Parathyroid adenoma (tissue), 2 donors: Measurements from ENCODE around the gene MIR17HG.

Experiments
- H2AFZ ChIP-seq: fragments of 300-600 bp; sonication (generic); one replicate; pipeline ENCODE4 v1.7.0; 2017; ENCODE audit warnings: antibody characterized with exemption, mild to moderate bottlenecking
- H3K27ac ChIP-seq: fragments of 300-600 bp; sonication (generic); one replicate; pipeline ENCODE4 v1.7.0; 2017
- H3K27me3 ChIP-seq: fragments of 300-600 bp; sonication (generic); one replicate; pipeline ENCODE4 v1.7.0; 2017; ENCODE audit warnings: low read length; ENCODE audit not compliant: control insufficient read depth, insufficient read depth
- H3K36me3 ChIP-seq: fragments of 300-600 bp; sonication (generic); one replicate; pipeline ENCODE4 v1.7.0; 2017; ENCODE audit warnings: low read length; ENCODE audit not compliant: control insufficient read depth, insufficient read depth
- H3K4me1 ChIP-seq: fragments of 300-600 bp; sonication (generic); one replicate; pipeline ENCODE4 v1.7.0; 2017; ENCODE audit warnings: control low read depth
- H3K4me2 ChIP-seq: fragments of 300-600 bp; sonication (generic); one replicate; pipeline ENCODE4 v1.7.0; 2017; ENCODE audit warnings: low read length
- H3K4me3 ChIP-seq: fragments of 300-600 bp; sonication (generic); one replicate; pipeline ENCODE4 v1.7.0; 2017; ENCODE audit warnings: low read depth, low read length
- H3K79me2 ChIP-seq: fragments of 300-600 bp; sonication (generic); one replicate; pipeline ENCODE4 v1.7.0; 2017; ENCODE audit warnings: control low read depth
- H3K9ac ChIP-seq: fragments of 300-600 bp; sonication (generic); one replicate; pipeline ENCODE4 v1.7.0; 2017; ENCODE audit warnings: mild to moderate bottlenecking
- H3K9me3 ChIP-seq: fragments of 300-600 bp; sonication (generic); one replicate; pipeline ENCODE4 v1.7.0; 2017; ENCODE audit warnings: low read length; ENCODE audit not compliant: control insufficient read depth
- TF ChIP-seq, protein P1 (sequence below): fragments of 300-600 bp; sonication (generic); IDR thresholded peaks from one replicate; pipeline ENCODE4 v1.7.0; 2017; ENCODE audit warnings: antibody characterized with exemption, mild to moderate bottlenecking
- donor health status: primary hyperparathyroidism.

MIR17HG gene

DNA sequence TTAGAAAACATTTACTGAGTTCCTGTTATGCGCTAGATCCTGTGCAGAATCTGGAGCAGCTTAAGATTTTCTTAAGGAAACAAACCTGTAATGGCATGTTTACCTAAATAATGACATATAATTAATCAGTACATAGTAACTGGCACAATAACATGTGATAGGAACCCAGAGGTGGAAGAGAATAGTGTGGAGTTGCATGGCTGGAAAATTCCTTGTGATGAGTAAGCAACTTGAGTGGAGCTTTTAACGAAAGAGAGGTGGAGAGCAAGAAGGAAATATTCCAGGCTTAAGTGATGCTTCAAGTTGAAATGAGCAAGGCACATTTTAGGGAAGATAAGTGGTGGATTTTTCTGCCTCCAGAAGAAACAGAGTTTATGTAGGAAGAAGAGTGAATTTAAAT is 41.7 kb downstream of the MIR17HG start:
- Histone ChIP-seq H3K79me2 (no peaks in the 10 kb centered on the region), H3K9me3 (no peaks in the 10 kb centered on the region), H3K4me3 (no peak overlapping the region), H3K4me2 (no peak overlapping the region), H3K36me3 (no peaks in the 10 kb centered on the region), H3K27ac (no peak overlapping the region), H3K4me1 (no peaks in the 10 kb centered on the region), H2AFZ (no peak overlapping the region), H3K27me3 (no peaks in the 10 kb centered on the region), H3K9ac (no peak overlapping the region)
- TF ChIP-seq, protein P1, sequence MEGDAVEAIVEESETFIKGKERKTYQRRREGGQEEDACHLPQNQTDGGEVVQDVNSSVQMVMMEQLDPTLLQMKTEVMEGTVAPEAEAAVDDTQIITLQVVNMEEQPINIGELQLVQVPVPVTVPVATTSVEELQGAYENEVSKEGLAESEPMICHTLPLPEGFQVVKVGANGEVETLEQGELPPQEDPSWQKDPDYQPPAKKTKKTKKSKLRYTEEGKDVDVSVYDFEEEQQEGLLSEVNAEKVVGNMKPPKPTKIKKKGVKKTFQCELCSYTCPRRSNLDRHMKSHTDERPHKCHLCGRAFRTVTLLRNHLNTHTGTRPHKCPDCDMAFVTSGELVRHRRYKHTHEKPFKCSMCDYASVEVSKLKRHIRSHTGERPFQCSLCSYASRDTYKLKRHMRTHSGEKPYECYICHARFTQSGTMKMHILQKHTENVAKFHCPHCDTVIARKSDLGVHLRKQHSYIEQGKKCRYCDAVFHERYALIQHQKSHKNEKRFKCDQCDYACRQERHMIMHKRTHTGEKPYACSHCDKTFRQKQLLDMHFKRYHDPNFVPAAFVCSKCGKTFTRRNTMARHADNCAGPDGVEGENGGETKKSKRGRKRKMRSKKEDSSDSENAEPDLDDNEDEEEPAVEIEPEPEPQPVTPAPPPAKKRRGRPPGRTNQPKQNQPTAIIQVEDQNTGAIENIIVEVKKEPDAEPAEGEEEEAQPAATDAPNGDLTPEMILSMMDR = no peak

- H3K9me3 ChIP-seq = no peaks in the 10 kb centered on the region
- no peak overlapping the region for H3K27ac ChIP-seq
- H3K4me1 ChIP-seq = no peaks in the 10 kb centered on the region
- no peak overlapping the region for H2AFZ ChIP-seq
- TF ChIP-seq, protein P1 = no peak
- H3K27me3 ChIP-seq = peaks cover 14% of the 10 kb centered on the region
- H3K4me3 ChIP-seq = no peak overlapping the region
- no peaks in the 10 kb centered on the region for H3K79me2 ChIP-seq
- no peak overlapping the region for H3K4me2 ChIP-seq
- H3K36me3 ChIP-seq = no peaks in the 10 kb centered on the region
- H3K9ac ChIP-seq = no peak overlapping the region
Measured at GRCh38 chr13:91397595-91397994, 50.1 kb downstream of the MIR17HG start.

DNA sequence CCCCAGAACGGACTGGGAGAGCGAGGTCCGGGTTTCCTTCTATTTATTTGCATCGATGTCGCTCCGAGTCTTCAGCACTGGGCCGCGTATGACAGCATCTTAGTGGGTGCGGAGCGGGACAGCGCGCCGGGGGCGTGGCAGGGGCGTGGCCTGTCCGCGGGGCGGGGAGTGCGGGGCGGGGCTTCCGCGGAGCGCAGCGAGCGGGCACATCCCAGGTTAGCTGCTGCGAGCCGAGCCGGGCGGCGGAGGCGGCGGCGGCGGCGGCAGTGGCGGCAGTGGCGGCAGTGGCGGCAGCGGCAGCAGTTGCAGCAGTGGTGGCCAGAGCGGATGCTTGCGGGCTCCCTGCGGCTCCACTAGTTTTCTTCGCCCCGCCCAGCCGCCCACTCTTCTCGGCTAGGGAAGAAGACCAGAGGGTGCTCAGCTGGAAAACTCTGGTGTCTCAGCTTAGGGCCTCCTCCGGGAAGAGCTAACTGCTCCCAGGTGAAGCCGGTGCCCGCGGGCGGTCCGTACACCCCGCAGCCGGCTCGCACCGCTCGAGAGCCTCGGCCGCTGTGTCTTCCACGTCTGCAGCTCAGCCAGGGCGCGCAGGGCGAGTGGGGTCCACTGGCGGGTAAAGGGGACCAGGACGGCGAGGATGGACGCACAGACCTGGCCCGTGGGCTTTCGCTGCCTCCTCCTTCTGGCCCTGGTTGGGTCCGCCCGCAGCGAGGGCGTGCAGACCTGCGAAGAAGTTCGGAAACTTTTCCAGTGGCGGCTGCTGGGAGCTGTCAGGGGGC is 51.1 kb downstream of the MIR17HG start, which contains the start of gene GPC5:
Gene GPC5 (plus strand): TSS at position 209 of the 776 bp plus-strand sequence.
- peaks cover 14% of the 10 kb centered on the region for H3K27me3 ChIP-seq
- no peak within 1 kb of the TSS for H3K9ac ChIP-seq
- H3K27ac ChIP-seq = no peak within 1 kb of the TSS
- H3K9me3 ChIP-seq = no peaks in the 10 kb centered on the region
- no peaks in the 10 kb centered on the region for H3K36me3 ChIP-seq
- H3K4me2 ChIP-seq = peak within 1 kb of the TSS; percentile 77
- H3K4me3 ChIP-seq = peak within 1 kb of the TSS; percentile 43
- TF ChIP-seq, protein P1 = no peak
- no peaks in the 10 kb centered on the region for H3K4me1 ChIP-seq
- H2AFZ ChIP-seq = peak within 1 kb of the TSS; percentile 73
- no peaks in the 10 kb centered on the region for H3K79me2 ChIP-seq

DNA sequence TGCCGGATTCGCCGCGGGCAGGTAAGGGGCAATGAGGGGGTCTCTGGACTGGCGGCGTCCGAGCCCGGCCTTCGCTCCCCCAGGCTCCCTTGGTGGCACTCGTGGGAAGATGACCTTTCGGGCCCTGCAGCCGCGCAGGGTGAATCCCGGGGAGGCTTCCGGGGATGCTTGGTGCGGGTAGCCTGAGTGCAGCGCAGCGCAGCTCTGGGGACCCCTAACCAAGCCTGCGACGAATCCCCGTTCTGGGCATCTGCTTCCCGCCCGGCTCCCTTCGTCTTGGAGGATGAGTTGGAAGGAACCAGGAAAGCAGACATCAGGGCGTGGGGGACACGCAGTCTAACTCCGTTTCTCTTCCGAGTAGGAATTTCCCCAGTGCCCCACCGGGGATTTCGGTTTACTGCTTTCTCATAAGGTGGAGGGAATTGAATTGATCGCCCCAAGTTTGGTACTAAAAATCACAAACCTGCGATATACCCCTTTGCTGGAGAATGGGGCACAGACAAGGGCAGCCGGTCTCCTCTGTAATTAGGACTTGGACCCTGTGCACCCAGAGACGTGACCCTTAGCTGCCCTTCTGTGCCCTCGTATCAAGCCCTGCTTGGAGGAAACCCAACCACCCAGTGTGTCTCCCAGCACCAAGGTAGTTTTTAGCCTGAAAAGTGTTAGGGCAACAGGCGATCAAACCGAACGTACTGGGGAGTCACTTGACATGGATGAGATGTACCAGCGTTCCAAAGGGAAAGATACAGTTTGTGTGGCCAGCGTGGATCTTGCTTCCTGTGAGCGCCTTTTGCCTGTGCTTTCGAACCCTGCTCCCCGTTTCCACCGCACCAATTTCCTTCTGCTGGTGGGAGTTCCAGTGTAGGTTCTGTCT is 51.9 kb downstream of the MIR17HG start:
- TF ChIP-seq, protein P1 = no peak

More for the DNA sequence above, 51.9 kb downstream of the MIR17HG start:
- H3K9me3 ChIP-seq = no peaks in the 10 kb centered on the region
- H3K27me3 ChIP-seq = peaks cover 14% of the 10 kb centered on the region
- H3K4me1 ChIP-seq = no peaks in the 10 kb centered on the region
- H3K4me3 ChIP-seq = peak overlapping the region; percentile 43
- no peak overlapping the region for H3K9ac ChIP-seq
- no peaks in the 10 kb centered on the region for H3K79me2 ChIP-seq
- no peaks in the 10 kb centered on the region for H3K36me3 ChIP-seq
- no peak overlapping the region for H3K27ac ChIP-seq
- H3K4me2 ChIP-seq = peak overlapping the region; percentile 77
- peak overlapping the region; percentile 73 for H2AFZ ChIP-seq
